ENCODE results near the gene ERICH2.
A peak's percentile ranks its signal among the peaks of the same experiment; 100 is the strongest.

Gene ERICH2

GRCh38 chr2:170816504-170817092 is 46.4 kb downstream of the ERICH2 start, which contains the start of gene GAD1:
TSS of gene GAD1 (plus strand) at chr2:170816887. CDS start at chr2:170818592, 1,705 bp downstream.
- DNase-seq (ENCODE audit: low read depth in 2 of 2, low spot score in 1 of 2), result peak; percentile 25 to 36

GRCh38 chr2:170817093-170818035 is 47.2 kb downstream of the ERICH2 start:
- DNase-seq (ENCODE audit: low read depth in 2 of 2, low spot score in 1 of 2), result no peak

GRCh38 chr2:170818036-170818751 is 48.0 kb downstream of the ERICH2 start:
- DNase-seq (ENCODE audit: low read depth in 2 of 2, low spot score in 1 of 2), result no peak

GRCh38 chr2:170818752-170819470 is 48.7 kb downstream of the ERICH2 start:
- DNase-seq (ENCODE audit: low read depth in 2 of 2, low spot score in 1 of 2), result no peak

GRCh38 chr2:170819680-170820664 is 49.8 kb downstream of the ERICH2 start:
- no peak for DNase-seq (ENCODE audit: low read depth in 2 of 2, low spot score in 1 of 2)

GRCh38 chr2:170820757-170821530 is 50.8 kb downstream of the ERICH2 start:
- DNase-seq (ENCODE audit: low read depth in 2 of 2, low spot score in 1 of 2), result no peak

GRCh38 chr2:170821531-170822289 is 51.5 kb downstream of the ERICH2 start:
- DNase-seq (ENCODE audit: low read depth in 2 of 2, low spot score in 1 of 2), result no peak

- DNase-seq (ENCODE audit: low read depth in 2 of 2, low spot score in 1 of 2), result no peak
Measured at GRCh38 chr2:170822290-170823087, 52.3 kb downstream of the ERICH2 start.

- no peak for DNase-seq (ENCODE audit: low read depth in 2 of 2, low spot score in 1 of 2)
Measured at GRCh38 chr2:170823088-170823897, 53.1 kb downstream of the ERICH2 start.

- no peak for DNase-seq (ENCODE audit: low read depth in 2 of 2, low spot score in 1 of 2)
Measured at GRCh38 chr2:170823898-170824215, 53.7 kb downstream of the ERICH2 start.

- no peak for DNase-seq (ENCODE audit: low read depth in 2 of 2, low spot score in 1 of 2)
Measured at GRCh38 chr2:170824526-170825015, 54.4 kb downstream of the ERICH2 start.

GRCh38 chr2:170827841-170828532 is 57.8 kb downstream of the ERICH2 start:
- DNase-seq (ENCODE audit: low read depth in 2 of 2, low spot score in 1 of 2), result no peak

- DNase-seq (ENCODE audit: low read depth in 2 of 2, low spot score in 1 of 2), result no peak
Measured at GRCh38 chr2:170828533-170828916, 58.3 kb downstream of the ERICH2 start.

- DNase-seq (ENCODE audit: low read depth in 2 of 2, low spot score in 1 of 2), result no peak
Measured at GRCh38 chr2:170829036-170829435, 58.9 kb downstream of the ERICH2 start.

GRCh38 chr2:170830166-170830565 is 60.0 kb downstream of the ERICH2 start:
- no peak for DNase-seq (ENCODE audit: low read depth in 2 of 2, low spot score in 1 of 2)

- DNase-seq (ENCODE audit: low read depth in 2 of 2, low spot score in 1 of 2), result no peak
Measured at GRCh38 chr2:170831115-170831514, 60.9 kb downstream of the ERICH2 start.

All from stimulated activated CD8-positive, alpha-beta memory T cell treated with anti-CD3 and anti-CD28 coated beads, Interleukin-4, amount 100 ng/mL, for 4 hours (primary cell).